Stimulated activated CD8-positive, alpha-beta memory T cell treated with anti-CD3 and anti-CD28 coated beads, Interleukin-15, amount 100 ng/mL, for 1 hour (primary cell): ENCODE measurements around the gene MFAP2.
"Not testable (repeated sequence)": the region's sequence is repeated elsewhere in the genome, so short reads cannot be mapped to it uniquely, and the experiment has no call there.

Experiments used
- DNase-seq: peaks from one replicate; pipeline ENCODE4 v3.0.0-alpha.2; 2020; ENCODE audit warnings: low read depth

Gene MFAP2

DNA sequence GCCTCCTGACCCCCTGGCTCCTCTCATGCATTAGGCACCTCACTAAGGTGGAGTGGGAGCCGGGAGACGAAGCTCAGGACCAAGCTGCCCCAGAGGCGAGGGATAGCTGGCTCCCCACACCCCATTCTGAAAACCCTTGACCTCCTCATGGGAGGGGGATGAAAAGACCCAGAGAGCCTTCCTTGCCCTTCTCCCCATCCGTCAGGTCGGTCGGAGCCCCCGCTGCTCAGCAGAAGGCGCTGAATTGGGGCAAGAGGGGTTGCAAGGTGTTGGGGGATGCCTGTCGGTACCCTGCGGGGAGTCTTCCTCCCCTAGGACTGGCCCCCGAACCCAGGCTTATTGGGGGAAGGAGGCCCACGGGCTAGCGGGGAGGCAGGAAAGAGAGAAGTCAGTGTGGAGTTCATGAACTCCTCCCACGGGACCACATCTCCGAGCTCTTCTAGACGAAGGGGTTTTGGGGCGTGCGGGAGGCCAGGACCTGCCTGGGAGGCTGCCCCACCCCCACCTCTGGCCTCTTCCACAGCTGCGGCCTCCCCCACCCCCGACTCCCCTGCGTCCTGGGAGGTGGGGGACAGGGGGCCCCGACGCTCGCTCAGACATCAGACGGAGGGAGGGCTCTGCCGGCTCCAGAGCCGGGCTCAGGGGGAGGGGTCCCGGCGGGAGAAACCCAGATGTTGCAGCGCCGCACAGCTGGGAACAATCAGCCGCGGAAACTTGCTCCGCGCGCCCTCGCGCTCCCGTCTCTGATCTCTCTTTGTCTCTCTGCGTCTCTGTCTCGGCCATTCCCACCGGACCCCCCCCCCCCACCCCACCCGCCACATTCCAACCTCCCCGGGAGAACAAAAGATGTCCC is 719 bp downstream of the MFAP2 start:
- no peak for DNase-seq

DNA sequence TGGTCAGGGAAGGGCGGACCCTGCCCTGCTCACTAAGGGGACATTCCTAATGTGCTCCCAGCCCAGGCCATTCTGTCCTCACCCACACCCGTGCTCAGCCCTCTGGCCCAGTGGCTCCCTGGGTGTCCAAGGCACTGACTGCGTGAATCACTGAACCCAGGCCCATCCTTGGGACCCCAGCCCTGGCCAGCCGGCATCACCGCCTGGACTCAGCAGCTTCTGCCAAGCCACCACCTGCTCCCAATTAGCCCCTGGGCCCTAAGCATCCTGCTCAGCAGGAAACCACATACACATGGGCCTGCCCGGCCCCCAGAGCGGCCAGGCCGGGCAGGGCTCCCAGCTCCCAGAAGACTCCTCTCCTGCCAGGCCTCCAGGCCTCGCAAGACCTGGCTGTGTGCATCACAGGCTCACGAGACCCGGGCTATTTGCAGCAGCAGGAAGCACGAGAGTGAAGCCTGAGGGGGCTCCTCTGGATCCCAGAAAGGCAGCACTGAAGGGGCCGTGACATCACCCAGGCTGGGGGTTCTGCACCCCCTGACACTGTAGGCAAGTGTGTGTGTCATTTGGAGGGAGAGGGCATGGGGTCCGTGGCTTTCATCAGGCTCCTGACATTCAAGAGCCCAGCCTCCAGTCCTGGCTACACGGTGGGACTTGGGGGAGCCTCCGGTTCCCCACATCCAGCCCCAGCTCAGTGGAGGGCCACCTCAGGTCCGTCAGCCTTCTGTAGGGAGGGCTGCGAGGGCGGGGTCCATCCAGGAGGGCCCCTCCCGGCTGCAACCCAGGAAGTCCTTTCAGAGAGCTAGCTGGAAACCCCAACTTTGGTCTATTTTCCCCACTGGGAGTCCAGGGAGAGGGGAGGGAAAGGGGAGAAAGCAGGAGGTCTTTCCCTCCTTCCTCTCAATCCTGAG is 1.6 kb downstream of the MFAP2 start:
- no peak for DNase-seq

GRCh38 chr1:16978139-16978538 is 2.3 kb downstream of the MFAP2 start:
- no peak for DNase-seq

DNA sequence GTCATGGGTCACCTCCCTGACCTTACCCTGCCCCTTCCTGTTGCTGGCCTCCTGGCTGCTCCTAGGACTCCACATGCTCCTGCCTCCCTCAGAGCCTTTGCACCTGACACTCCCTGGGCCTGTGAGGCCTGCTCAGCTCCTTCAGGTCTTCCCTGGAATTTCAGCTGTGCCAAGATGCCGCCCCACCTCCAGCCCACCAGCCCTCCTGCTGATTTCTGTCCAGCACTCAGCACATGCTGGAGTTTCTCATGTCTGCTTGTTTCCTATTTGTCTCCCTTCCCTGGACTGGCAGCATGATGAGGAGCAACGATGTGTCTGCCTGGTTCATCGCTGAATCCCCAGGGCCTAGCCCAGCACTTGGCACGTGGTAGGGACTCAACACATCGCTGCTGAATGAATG is 3.0 kb downstream of the MFAP2 start:
- DNase-seq: no peak

GRCh38 chr1:16976966-16977365 is 3.5 kb downstream of the MFAP2 start:
- DNase-seq: no peak

DNA sequence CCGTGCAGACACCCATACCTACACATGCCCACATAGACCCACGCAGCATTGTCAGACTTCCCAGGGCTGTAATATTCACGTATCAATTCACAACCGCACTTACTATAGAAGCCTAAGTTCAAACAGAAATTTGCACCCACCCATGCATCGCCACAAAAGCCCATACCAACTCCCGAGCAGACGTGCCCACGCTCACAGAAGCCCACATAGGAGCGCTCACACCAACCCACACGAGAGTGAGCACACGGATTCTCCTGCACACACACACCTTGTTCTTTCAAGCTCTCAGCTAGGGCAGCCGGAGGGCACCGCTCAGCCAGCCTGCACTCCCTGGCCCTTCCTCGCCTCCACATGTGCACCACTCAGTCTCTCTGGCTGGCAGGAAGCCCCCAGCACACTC is 4.6 kb downstream of the MFAP2 start:
- no peak for DNase-seq

- DNase-seq: no peak
Measured at GRCh38 chr1:16975211-16975610, 5.2 kb downstream of the MFAP2 start.

- no peak for DNase-seq
Measured at GRCh38 chr1:16973215-16973614, 7.2 kb downstream of the MFAP2 start.

DNA sequence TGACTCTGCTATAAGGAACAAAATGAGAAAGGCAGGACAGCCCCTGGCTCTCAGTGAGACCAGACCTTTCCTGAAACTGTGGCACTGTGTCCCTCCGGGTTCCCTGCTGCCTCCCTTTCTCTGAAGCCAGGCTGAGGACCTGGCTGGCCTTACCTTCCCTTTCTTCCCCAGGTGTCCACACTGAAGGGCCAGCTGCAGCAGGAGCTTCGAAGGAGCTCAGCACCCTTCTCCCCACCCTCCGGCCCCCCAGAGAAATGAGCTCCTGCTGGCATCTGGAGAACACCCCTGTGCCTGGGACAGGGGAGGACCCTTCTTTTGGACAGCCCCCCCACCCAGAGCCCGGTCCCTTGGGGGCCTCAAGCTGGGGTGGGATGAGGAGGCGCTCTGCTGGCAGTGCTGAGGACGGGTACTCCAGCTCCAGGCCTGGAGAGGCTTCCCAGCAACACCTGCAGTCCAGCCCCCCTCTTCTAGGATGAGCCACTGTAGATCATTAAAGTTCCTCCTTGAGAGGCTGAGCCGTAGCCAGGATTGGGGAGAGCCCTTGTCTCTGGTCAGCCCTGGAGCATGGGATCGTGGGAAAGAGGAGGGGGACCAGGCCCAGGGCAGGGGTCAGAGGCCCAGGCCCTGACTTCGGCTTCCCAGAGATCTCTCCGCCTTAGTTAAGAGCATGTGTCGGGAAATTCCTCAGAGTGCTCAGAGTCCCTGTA is 8.1 kb downstream of the MFAP2 start:
- no peak for DNase-seq

DNA sequence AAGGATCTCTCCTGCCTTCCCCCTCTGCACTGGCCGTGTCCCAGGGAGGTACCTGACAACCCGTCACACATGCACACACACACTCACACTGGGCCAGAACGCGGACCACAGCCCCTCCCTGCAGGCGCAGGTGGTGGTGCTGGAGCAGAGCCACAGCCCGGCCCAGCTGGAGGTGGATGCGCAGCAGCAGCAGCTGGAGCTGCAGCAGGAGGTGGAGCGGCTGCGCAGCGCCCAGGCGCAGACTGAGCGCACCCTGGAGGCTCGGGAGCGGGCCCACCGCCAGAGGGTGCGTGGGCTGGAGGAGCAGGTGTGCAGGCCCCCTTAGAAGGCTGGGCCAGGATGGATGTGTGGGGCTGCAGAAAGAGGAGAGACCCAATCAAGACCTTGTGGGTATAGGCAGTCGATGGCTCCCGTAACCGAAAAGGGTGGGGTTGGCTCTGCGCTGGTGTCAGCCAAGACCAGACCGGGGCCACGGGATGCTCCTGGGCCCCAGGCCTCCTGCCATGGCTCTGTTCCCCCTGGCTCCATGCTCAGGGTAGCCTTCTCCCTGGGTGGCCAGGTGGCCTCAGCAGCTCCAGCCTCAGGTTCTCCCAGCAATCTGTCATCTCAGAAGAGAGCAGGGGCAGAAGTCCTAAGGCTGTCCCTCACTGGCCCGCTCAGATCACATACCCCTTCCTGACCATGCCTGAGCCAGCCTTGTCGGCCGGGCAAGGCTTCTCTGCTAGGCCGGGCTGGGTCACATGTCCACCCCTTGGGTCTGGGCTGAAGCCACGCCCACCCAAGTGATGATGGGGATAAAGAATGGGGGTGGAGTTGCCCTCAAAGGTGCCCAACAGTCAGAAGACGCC is 8.9 kb downstream of the MFAP2 start:
- no peak for DNase-seq

- DNase-seq: no peak
Measured at GRCh38 chr1:16970132-16970910, 10.1 kb downstream of the MFAP2 start.

DNA sequence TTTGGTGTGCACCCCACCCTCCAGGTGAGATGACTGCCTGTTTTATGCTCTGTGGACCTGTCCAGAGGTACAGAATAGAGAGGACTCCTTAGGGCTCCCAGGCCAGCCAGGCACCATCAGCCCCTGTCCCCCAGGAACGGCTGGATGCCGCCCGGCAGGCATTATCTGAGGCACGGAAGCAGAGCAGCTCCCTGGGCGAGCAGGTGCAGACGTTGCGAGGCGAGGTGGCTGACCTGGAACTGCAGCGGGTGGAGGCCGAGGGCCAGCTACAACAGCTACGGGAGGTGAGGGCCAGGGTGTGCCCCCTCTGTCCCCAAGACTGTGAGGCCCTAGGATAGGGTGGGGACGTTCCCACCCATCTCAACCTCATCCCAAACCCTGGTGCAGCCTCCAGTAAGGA is 10.8 kb downstream of the MFAP2 start:
- DNase-seq: no peak

DNA sequence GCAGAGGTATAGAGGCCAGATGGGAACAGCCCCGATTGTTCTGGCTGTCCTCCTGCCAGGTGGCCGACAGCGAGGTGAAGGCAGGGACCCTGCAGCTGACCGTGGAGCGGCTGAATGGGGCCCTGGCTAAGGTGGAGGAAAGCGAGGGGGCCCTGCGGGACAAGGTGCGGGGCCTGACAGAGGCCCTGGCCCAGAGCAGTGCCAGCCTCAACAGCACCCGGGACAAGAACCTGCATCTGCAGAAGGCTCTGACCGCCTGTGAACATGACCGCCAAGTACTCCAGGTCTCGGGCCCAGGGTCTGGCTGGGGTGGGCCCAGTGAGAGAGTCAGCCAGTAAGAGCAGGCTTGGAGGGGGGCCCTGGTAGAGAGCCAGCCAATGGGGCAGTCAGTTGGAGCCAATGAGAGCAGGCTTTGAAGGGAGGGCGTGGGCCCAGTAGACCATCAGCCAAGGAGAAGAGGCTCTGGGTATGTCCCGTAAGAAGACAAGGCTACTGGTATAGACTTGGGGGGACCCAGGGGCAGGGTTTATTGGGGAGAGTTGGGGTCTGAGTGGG is 11.3 kb downstream of the MFAP2 start:
- no peak for DNase-seq

DNA sequence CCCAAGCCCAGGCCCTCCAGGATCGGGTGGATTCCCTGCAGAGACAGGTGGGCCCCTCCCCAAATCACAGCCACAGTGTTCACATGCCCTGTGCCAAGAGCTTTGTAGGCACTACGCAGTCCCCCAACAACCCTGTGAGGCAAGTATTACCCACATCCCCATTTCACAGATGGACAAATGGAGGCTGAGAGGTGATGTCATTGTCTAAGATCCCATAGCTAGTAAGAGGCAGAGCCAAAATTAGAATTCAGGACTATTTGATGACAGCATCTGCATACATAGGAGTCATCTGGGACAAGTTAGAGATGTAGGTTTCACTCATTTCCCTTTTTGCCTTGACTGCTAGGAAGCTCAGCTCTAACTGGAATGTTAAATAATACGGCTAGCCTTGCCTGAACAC is 12.0 kb downstream of the MFAP2 start:
- DNase-seq: no peak

- DNase-seq: no peak
Measured at GRCh38 chr1:16967962-16968361, 12.5 kb downstream of the MFAP2 start.

- no peak for DNase-seq
Measured at GRCh38 chr1:16967095-16967575, 13.3 kb downstream of the MFAP2 start.

DNA sequence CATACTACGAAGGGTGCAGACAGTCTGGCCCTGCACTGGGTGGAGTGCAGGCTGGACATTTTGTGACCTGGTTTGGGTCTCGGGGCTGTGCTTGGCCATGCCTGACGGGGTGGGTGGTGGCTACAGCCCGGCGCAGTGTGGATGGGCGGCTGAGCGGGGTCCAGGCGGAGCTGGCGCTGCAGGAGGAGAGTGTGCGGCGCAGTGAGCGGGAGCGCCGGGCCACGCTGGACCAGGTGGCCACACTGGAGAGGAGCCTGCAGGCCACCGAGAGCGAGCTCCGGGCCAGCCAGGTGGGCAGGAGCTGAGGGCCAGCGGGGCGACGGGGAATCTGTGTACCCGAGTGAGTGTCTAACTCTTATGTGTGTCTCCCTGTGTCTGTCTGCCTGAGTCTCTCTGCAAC is 14.1 kb downstream of the MFAP2 start:
- no peak for DNase-seq

- no peak for DNase-seq
Measured at GRCh38 chr1:16965486-16966067, 14.8 kb downstream of the MFAP2 start.

- not testable (repeated sequence) for DNase-seq
Measured at GRCh38 chr1:16964169-16964568, 16.3 kb downstream of the MFAP2 start.
